ENCODE data around the gene MON1A.

Gene MON1A

GRCh38 chr3:49901366-49902339, 28.0 kb downstream of the MON1A start:
- Histone ChIP-seq H3K4me3 (ENCODE audit: low read depth, low read length) (no peak overlapping the region), H3K36me3 (no peaks in the 10 kb centered on the region), H3K27ac (no peak overlapping the region), H3K27me3 (ENCODE audit: insufficient read depth, low read depth, severe bottlenecking) (no peaks in the 10 kb centered on the region), H3K9me3 (ENCODE audit: severe bottlenecking) (no peaks in the 10 kb centered on the region)
- no peak for DNase-seq
- TF ChIP-seq CTCF (IDR thresholded peaks at IDR 0.05; ENCODE audit: low read depth, low read length) = no peak

DNA sequence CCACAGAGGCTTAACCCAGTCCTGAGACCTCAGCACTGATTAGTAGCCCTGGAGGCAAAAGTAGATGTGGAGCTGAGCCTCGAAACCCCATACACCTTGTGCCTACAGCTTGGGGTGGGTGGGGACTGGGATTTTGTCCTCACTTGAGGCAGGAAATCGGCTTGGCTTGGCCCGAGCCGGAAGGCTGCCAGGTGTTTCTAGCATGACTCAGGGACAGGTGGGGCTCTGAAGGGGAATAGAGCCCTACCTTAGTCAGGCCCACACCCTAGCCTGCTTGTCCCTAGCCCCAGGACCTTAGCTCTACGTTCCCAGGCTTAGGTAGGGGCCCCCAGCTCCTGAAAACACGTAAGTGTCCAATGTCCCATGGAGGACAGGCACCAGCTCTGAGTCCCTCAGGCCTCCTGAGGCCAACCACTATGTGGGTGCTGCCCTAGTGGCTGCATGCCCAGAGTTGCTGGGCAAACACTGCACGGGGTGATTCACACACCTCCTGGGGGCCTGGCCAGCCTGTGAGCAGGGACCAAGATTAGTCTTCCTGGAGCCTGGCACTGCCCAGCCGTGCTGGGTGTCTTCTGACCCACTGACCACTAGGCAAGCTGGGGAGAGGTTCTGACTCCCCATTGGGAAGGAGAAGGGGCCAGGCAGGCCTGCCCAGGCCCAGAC, 29.0 kb downstream of the MON1A start:
- no peak overlapping the region for H3K4me3 ChIP-seq (ENCODE audit: low read depth, low read length)
- H3K36me3 ChIP-seq = no peaks in the 10 kb centered on the region
- DNase-seq = no peak
- no peak overlapping the region for H3K27ac ChIP-seq
- no peaks in the 10 kb centered on the region for H3K9me3 ChIP-seq (ENCODE audit: severe bottlenecking)
- no peaks in the 10 kb centered on the region for H3K27me3 ChIP-seq (ENCODE audit: insufficient read depth, low read depth, severe bottlenecking)
- TF ChIP-seq CTCF (IDR thresholded peaks at IDR 0.05; ENCODE audit: low read depth, low read length) = no peak

GRCh38 chr3:49899815-49900214, 29.8 kb downstream of the MON1A start:
- peak; percentile 63 for DNase-seq
- Histone ChIP-seq H3K27ac (no peak overlapping the region), H3K27me3 (ENCODE audit: insufficient read depth, low read depth, severe bottlenecking) (no peaks in the 10 kb centered on the region), H3K4me3 (ENCODE audit: low read depth, low read length) (no peak overlapping the region), H3K36me3 (no peaks in the 10 kb centered on the region), H3K9me3 (ENCODE audit: severe bottlenecking) (no peaks in the 10 kb centered on the region)
- peak; percentile 83 for TF ChIP-seq CTCF (IDR thresholded peaks at IDR 0.05; ENCODE audit: low read depth, low read length)

- DNase-seq = no peak
- H3K4me3 ChIP-seq (ENCODE audit: low read depth, low read length) = no peak overlapping the region
- no peaks in the 10 kb centered on the region for H3K36me3 ChIP-seq
- no peaks in the 10 kb centered on the region for H3K9me3 ChIP-seq (ENCODE audit: severe bottlenecking)
- no peaks in the 10 kb centered on the region for H3K27me3 ChIP-seq (ENCODE audit: insufficient read depth, low read depth, severe bottlenecking)
- no peak overlapping the region for H3K27ac ChIP-seq
- TF ChIP-seq CTCF (IDR thresholded peaks at IDR 0.05; ENCODE audit: low read depth, low read length) = peak; percentile 36
Observed at GRCh38 chr3:49898991-49899390, 30.6 kb downstream of the MON1A start.

DNA sequence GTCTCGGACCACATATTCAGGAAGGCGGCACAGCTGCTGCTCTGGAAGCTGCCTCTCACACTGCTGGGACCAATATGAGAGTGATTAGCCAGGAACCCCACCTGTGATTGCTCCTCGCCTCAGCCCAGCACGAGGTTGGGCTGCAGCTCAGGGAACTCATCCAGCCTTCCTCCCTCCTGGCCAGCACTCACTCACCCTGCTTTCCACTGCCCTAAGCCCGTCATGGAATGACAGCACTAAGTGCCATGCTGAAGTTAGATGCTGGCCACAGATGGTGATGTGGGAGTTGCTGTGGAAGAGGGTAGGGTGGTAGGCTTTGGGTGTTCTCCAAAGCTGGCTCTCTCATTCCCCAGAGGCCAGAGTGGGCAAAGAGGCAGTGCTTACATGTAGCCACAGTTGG, 33.3 kb downstream of the MON1A start:
- H3K9me3 ChIP-seq (ENCODE audit: severe bottlenecking) = no peaks in the 10 kb centered on the region
- H3K27me3 ChIP-seq (ENCODE audit: insufficient read depth, low read depth, severe bottlenecking) = no peaks in the 10 kb centered on the region
- H3K27ac ChIP-seq = no peak overlapping the region
- TF ChIP-seq CTCF (IDR thresholded peaks at IDR 0.05; ENCODE audit: low read depth, low read length) = no peak
- no peak for DNase-seq
- no peaks in the 10 kb centered on the region for H3K36me3 ChIP-seq
- no peak overlapping the region for H3K4me3 ChIP-seq (ENCODE audit: low read depth, low read length)
